ENCODE results near the gene TMCO1. TPM values are rescaled to one million over a fixed set of nuclear protein-coding genes. Genes with fewer than 3 reads are reported as not detected.

TMCO1 gene
- polyA plus RNA-seq, 3 donors = 24.1 to 154 (median 146) TPM

DNA sequence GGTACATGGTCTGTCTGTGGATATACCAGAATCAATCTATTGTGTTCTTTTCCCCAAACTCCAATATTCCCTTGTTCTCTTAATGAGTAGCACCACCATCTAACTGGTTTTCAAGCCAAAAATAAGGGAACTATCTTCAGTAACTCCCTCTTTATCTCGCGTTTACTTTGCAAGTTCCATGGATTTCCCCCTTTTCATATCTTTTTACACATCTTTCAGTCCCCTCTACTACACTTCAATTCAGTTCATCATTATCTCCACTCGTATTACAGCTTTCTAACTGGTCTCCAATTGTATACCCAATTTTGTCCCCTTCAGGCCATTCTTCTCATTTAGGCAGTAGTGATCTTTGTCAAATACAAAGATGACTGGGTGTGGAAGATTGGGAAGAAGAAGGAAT, 4.1 kb upstream of the TMCO1 start:
- TF ChIP-seq, protein P1, sequence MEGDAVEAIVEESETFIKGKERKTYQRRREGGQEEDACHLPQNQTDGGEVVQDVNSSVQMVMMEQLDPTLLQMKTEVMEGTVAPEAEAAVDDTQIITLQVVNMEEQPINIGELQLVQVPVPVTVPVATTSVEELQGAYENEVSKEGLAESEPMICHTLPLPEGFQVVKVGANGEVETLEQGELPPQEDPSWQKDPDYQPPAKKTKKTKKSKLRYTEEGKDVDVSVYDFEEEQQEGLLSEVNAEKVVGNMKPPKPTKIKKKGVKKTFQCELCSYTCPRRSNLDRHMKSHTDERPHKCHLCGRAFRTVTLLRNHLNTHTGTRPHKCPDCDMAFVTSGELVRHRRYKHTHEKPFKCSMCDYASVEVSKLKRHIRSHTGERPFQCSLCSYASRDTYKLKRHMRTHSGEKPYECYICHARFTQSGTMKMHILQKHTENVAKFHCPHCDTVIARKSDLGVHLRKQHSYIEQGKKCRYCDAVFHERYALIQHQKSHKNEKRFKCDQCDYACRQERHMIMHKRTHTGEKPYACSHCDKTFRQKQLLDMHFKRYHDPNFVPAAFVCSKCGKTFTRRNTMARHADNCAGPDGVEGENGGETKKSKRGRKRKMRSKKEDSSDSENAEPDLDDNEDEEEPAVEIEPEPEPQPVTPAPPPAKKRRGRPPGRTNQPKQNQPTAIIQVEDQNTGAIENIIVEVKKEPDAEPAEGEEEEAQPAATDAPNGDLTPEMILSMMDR (IDR thresholded peaks at IDR 0.05) = no peak
- H3K4me3 Mint-ChIP-seq = no peak overlapping the region
- peaks cover 10 to 15% of the 10 kb centered on the region in 2 donors for H3K36me3 Mint-ChIP-seq
- Histone ChIP-seq H3K4me1 (ENCODE audit: control insufficient read depth in 1 of 2, insufficient read depth in 2 of 2, low read length in 2 of 2) (peaks cover 12 to 21% of the 10 kb centered on the region in 2 donors), H3K36me3 (replicated peaks in 1 of 2; ENCODE audit: control insufficient read depth in 1 of 2, insufficient read depth in 2 of 2, low read length in 2 of 2) (peaks cover 5 to 8% of the 10 kb centered on the region in 2 donors), H3K4me3 (replicated peaks in 1 of 3; ENCODE audit: low read depth in 2 of 3, low read length in 3 of 3) (no peak overlapping the region), H3K9me3 (replicated peaks in 1 of 2; ENCODE audit: control insufficient read depth in 1 of 2, insufficient read depth in 1 of 2, low read length in 2 of 2) (no peaks in the 10 kb centered on the region), H2AFZ (ENCODE audit: insufficient read depth, low read depth, low read length, poor library complexity, severe bottlenecking) (no peak overlapping the region), H4K20me1 (ENCODE audit: insufficient read depth, low read length) (no peaks in the 10 kb centered on the region), H3K4me2 (replicated peaks; ENCODE audit: extremely low read depth, low read length, poor library complexity, severe bottlenecking) (no peak overlapping the region), H3K27me3 (ENCODE audit: control insufficient read depth in 2 of 2, insufficient read depth in 2 of 2, low read length in 2 of 2) (no peaks in the 10 kb centered on the region), H3K9ac (ENCODE audit: insufficient read depth, low read length, poor library complexity, severe bottlenecking) (no peak overlapping the region), H3K79me2 (ENCODE audit: insufficient read depth, low read length) (peaks cover 22% of the 10 kb centered on the region), H3K27ac (ENCODE audit: low read depth in 1 of 2, low read length in 2 of 2) (no peak overlapping the region)
- H3K9me3 Mint-ChIP-seq = peaks cover 0 to 5% (median 0%) of the 10 kb centered on the region in 7 donors
- WGBS (ENCODE audit: insufficient coverage) = 100% methylated on average over 2 of the region's 3 CpGs
- intact Hi-C loops (cut with micrococcal nuclease) = loop anchor here in 1 of 2 donors (10.0 kb wide), 1 partner anchor 52 kb away; the partner anchor contains the start of gene UCK2
- no peak overlapping the region for H3K27ac Mint-ChIP-seq
- H3K27me3 Mint-ChIP-seq (ENCODE audit: low read depth in 3 of 3) = peaks cover 0 to 2% (median 0%) of the 10 kb centered on the region in 3 donors
- no peak for DNase-seq
- H3K4me1 Mint-ChIP-seq = peaks cover 20% of the 10 kb centered on the region

DNA sequence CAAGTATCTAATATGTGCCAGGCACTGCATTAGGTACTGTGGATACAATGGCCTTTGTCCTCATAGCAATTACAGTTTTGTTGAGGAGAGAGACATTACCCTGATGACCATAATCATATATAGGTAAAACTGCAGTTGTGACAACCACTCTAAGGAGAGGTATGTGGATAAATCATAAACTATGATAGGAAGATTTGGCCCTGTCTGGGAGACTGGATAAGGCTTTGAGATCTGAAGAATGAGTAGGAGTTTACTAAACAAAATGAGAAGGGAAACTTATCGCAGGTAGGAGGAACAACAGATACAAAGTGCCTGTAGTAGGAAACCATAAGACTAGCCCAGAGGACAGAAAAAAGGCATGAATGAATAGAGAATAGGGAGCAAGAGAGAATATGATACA, 4.4 kb downstream of the TMCO1 start:
- H3K79me2 ChIP-seq (ENCODE audit: insufficient read depth, low read length) = peaks cover 71% of the 10 kb centered on the region
- TF ChIP-seq, protein P1 (IDR thresholded peaks at IDR 0.05) = no peak
- Mint-ChIP-seq H3K4me3 (no peak overlapping the region), H3K9me3 (peaks cover 0 to 4% (median 0%) of the 10 kb centered on the region in 7 donors), H3K36me3 (peaks cover 60 to 61% of the 10 kb centered on the region in 2 donors), H3K27ac (no peak overlapping the region), H3K27me3 (ENCODE audit: low read depth in 3 of 3) (no peaks in the 10 kb centered on the region), H3K4me1 (peaks cover 34% of the 10 kb centered on the region)
- peaks cover 52 to 70% of the 10 kb centered on the region in 2 donors for H3K36me3 ChIP-seq (replicated peaks in 1 of 2; ENCODE audit: control insufficient read depth in 1 of 2, insufficient read depth in 2 of 2, low read length in 2 of 2)
- H3K9me3 ChIP-seq (replicated peaks in 1 of 2; ENCODE audit: control insufficient read depth in 1 of 2, insufficient read depth in 1 of 2, low read length in 2 of 2) = no peaks in the 10 kb centered on the region
- no peak overlapping the region for H3K4me2 ChIP-seq (replicated peaks; ENCODE audit: extremely low read depth, low read length, poor library complexity, severe bottlenecking)
- no peaks in the 10 kb centered on the region for H3K27me3 ChIP-seq (ENCODE audit: control insufficient read depth in 2 of 2, insufficient read depth in 2 of 2, low read length in 2 of 2)
- no peak overlapping the region for H3K4me3 ChIP-seq (replicated peaks in 1 of 3; ENCODE audit: low read depth in 2 of 3, low read length in 3 of 3)
- H3K4me1 ChIP-seq (ENCODE audit: control insufficient read depth in 1 of 2, insufficient read depth in 2 of 2, low read length in 2 of 2) = peaks cover 8 to 23% of the 10 kb centered on the region in 2 donors
- no peak overlapping the region for H3K9ac ChIP-seq (ENCODE audit: insufficient read depth, low read length, poor library complexity, severe bottlenecking)
- no peak for DNase-seq
- no peak overlapping the region for H2AFZ ChIP-seq (ENCODE audit: insufficient read depth, low read depth, low read length, poor library complexity, severe bottlenecking)
- no CpG with 5 or more reads among the region's 1 CpG for WGBS (ENCODE audit: insufficient coverage)
- H4K20me1 ChIP-seq (ENCODE audit: insufficient read depth, low read length) = peaks cover 30% of the 10 kb centered on the region
- H3K27ac ChIP-seq (ENCODE audit: low read depth in 1 of 2, low read length in 2 of 2) = no peak overlapping the region
- intact Hi-C loops (cut with micrococcal nuclease) = loop anchor here in 1 of 2 donors (10.0 kb wide), 2 partner anchors 129 to 151 kb away; partner anchors contain the start of gene MGST3
